Gastroesophageal sphincter (tissue), 4 donors: Measurements from ENCODE around the gene ATG4A. TPM values are rescaled to one million over a fixed set of nuclear protein-coding genes. Genes with fewer than 3 reads are reported as not detected.
A peak's percentile ranks its signal among the peaks of the same experiment; 100 is the strongest.

Experiments
- ATAC-seq: fragments of 150-250 bp; one replicate; pipeline ENCODE4 v1.9.1; 2016; ENCODE audit warnings: mild to moderate bottlenecking, moderate library complexity
- H3K27ac ChIP-seq, 4 donors: fragments of 200-600 bp; sonication (generic) in 3 of 4; 1 replicate in 3 of 4; 2 replicates in 1 of 4; pipeline ENCODE4 v1.5.1; 2016 to 2019
- H3K27me3 ChIP-seq: fragments of 200-600 bp; sonication (generic); one replicate; pipeline ENCODE4 v1.5.1; 2019
- H3K36me3 ChIP-seq, 2 donors: fragments of 200-600 bp; sonication (generic); one replicate each; pipeline ENCODE4 v1.5.1; 2019; ENCODE audit warnings: control low read depth in 1 of 2
- H3K4me1 ChIP-seq, 3 donors: fragments of 200-600 bp; sonication (generic); 1 replicate in 2 of 3; 2 replicates in 1 of 3; pipeline ENCODE4 v1.5.1; 2016 to 2019; ENCODE audit warnings: control low read depth in 2 of 3
- H3K4me3 ChIP-seq, 2 donors: fragments of 200-600 bp; sonication (generic); one replicate each; pipeline ENCODE4 v1.5.1; 2019; ENCODE audit warnings: mild to moderate bottlenecking in 1 of 2, moderate library complexity in 1 of 2
- H3K9me3 ChIP-seq, 3 donors: fragments of 200-600 bp; sonication (generic); one replicate each; pipeline ENCODE4 v1.5.1; 2017 to 2019; ENCODE audit warnings: control low read depth in 2 of 3
- EP300 ChIP-seq: sonication (generic); formaldehyde crosslinking; IDR thresholded peaks from one replicate; pipeline ENCODE4 v1.6.1; 2017; ENCODE audit warnings: antibody characterized with exemption, mild to moderate bottlenecking
- POLR2A ChIP-seq, 2 donors: fragments of 450-650 bp; IDR thresholded peaks; one replicate each; pipeline ENCODE4 v1.6.1; 2017; ENCODE audit warnings: antibody characterized with exemption in 2 of 2, mild to moderate bottlenecking in 2 of 2, moderate library complexity in 1 of 2
- POLR2AphosphoS5 ChIP-seq: sonication (generic); formaldehyde crosslinking; IDR thresholded peaks from one replicate; pipeline ENCODE4 v1.6.1; 2017; ENCODE audit warnings: antibody characterized with exemption
- WGBS, 2 donors: methylation state at CpG; one replicate each; pipeline ENCODE4 v1.1.5; 2018; ENCODE audit warnings: low coverage in 1 of 2; 5-methylcytosine and 5-hydroxymethylcytosine counted together
- total RNA-seq, 4 donors: library from RNA; depleted of rRNA; stranded (reverse); fragments of >200 nt; gene quantifications; one replicate each; pipeline ENCODE4 v1.1.0, GENCODE V29; 2016
- TF ChIP-seq, protein P1 (sequence below), 4 experiments: fragments of 200-600 bp in 2 of 4; fragments of 450-650 bp in 2 of 4; sonication (generic) in 1 of 4; IDR thresholded peaks; one replicate each; pipeline ENCODE4 v1.5.1; 2017 to 2019; ENCODE audit warnings: antibody characterized with exemption in 4 of 4, mild to moderate bottlenecking in 2 of 4, moderate library complexity in 2 of 4

ATG4A gene
- total RNA-seq, 4 donors from 2014 or later: 9.3 to 13.6 (median 11.8) TPM

DNA sequence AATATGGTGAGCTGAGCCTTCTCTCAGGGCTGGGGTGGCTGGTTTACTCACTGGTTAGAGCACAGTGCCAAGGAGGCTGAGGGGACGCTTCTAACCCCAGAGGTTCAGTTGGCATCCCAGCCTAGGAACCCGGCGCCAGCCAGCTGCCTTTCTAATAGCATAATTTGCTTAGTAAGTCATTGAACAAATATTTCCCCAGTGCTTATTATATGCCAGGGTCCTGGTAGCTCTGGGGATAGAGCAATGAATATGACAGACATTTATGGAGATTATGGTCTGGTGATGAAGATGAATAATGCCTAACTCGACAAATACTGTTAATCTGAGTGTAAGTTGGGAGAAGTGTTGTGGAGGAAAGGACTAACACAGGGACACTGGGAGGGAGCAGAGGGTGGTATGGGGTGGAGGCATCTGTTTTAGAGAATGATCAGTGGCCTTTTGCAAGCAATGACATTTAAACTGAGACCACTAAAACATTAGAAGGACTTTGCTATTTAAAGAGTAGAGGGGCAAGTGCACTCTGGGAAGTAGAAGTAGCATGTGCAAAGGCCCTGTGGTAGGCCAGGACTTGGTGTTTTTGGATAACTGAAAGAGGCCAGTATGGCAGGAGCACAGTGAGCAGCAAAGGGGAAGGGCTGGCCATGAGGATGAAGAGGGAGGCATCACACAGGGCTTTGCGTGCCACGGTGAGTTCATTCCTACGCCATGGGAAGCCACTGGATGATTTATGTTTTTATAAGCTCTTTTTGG, 71.9 kb downstream of the ATG4A start:
- peaks cover 0 to 6% (median 0%) of the 10 kb centered on the region in 3 donors for H3K4me1 ChIP-seq
- no peak for TF ChIP-seq POLR2AphosphoS5
- no peak for TF ChIP-seq EP300
- no peak for TF ChIP-seq POLR2A (IDR thresholded peaks at IDR 0.05)
- TF ChIP-seq, protein P1, sequence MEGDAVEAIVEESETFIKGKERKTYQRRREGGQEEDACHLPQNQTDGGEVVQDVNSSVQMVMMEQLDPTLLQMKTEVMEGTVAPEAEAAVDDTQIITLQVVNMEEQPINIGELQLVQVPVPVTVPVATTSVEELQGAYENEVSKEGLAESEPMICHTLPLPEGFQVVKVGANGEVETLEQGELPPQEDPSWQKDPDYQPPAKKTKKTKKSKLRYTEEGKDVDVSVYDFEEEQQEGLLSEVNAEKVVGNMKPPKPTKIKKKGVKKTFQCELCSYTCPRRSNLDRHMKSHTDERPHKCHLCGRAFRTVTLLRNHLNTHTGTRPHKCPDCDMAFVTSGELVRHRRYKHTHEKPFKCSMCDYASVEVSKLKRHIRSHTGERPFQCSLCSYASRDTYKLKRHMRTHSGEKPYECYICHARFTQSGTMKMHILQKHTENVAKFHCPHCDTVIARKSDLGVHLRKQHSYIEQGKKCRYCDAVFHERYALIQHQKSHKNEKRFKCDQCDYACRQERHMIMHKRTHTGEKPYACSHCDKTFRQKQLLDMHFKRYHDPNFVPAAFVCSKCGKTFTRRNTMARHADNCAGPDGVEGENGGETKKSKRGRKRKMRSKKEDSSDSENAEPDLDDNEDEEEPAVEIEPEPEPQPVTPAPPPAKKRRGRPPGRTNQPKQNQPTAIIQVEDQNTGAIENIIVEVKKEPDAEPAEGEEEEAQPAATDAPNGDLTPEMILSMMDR (IDR thresholded peaks at IDR 0.05): no peak
- H3K36me3 ChIP-seq: peaks cover 0 to 32% of the 10 kb centered on the region in 2 donors
- 52 to 100% methylated on average over 3 of the region's 7 CpGs for WGBS, 2 donors
- H3K9me3 ChIP-seq: no peaks in the 10 kb centered on the region
- ATAC-seq: no peak
- H3K27ac ChIP-seq: no peak overlapping the region
- no peaks in the 10 kb centered on the region for H3K27me3 ChIP-seq
- H3K4me3 ChIP-seq: no peak overlapping the region

DNA sequence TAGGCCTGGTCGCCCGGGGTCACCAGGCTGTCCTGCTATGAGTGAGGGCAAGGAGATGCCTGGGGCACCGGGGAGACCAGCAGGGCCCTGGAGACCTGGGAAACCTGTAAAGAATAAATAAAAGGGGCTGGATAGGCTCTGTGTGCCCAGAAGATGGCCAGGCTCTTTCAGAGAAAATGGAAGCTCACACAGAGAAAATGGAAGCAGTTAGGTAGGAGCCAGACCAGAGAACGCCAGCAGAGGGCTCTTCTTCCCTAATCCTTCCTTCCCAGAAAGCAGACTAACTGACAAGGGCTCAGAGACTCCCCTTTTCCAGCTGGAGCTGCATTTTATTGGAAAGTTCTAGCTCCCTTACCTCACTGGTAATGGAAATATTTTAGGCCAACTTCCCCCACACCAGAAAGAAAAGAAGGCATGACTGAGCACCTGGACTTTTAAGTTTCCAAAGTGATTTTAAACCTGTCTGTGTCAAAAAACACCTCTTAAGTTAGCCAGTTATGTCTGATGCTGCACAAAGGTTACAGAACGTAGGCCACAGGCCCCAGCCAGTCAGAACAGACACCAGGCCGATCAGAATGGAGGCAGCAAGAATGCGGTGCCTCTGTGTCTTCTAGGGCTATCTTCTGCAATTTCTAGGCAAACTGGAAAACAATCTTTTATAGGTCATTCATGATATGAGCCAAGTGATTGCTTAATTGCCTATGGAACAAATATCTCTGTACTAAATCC, 74.0 kb downstream of the ATG4A start:
- Histone ChIP-seq H3K36me3 (peaks cover 0 to 31% of the 10 kb centered on the region in 2 donors), H3K27ac (peak overlapping the region in 3 of 4 donors; percentile 25 to 41 (median 27)), H3K9me3 (no peaks in the 10 kb centered on the region), H3K4me3 (no peak overlapping the region), H3K4me1 (peaks cover 0 to 6% (median 0%) of the 10 kb centered on the region in 3 donors), H3K27me3 (no peaks in the 10 kb centered on the region)
- 50% methylated on average over 4 of the region's 7 CpGs; no CpG with 5 or more reads in 1 of the 2 donors for WGBS, 2 donors
- ATAC-seq: no peak
- TF ChIP-seq POLR2AphosphoS5 (no peak), EP300 (no peak), POLR2A (IDR thresholded peaks at IDR 0.05) (no peak)
- TF ChIP-seq, protein P1 (IDR thresholded peaks at IDR 0.05): peak; percentile 6 to 51 (median 16)

DNA sequence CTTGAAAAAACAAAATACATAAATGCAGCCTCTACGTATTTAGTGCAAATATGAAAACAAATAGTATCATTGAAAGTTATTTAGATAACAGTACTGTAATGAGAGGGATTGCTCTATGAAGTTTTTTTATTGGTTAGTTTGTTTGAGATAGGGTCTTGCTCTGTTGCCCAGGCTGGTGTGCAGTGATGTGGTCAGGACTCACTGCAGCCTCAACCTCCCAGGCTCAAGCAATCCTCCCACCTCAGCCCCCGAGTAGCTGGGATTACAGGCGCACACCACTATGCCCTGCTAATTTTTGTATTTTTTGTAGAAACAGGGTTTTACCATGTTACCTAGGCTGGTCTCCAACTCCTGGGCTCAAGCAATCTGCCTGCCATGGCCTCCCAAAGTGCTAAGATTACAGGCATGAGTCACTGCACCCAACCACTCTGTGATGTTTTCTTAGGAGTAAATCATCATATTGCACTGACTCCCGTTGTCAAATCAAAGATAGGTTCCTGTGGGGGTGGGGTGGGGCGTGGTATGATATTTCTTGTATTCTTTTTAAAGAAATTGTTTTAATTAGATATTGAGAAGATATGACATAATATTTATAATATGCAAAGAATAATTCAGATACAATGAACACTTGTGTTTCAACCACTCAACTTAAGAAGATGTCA, 75.8 kb downstream of the ATG4A start:
- WGBS, 2 donors: 50 to 55% methylated on average over 2 to 5 of the region's 5 CpGs
- Histone ChIP-seq H3K36me3 (peaks cover 0 to 45% of the 10 kb centered on the region in 2 donors), H3K4me3 (no peak overlapping the region), H3K27ac (peak overlapping the region in 1 of 4 donors; percentile 14), H3K4me1 (peaks cover 0 to 6% (median 0%) of the 10 kb centered on the region in 3 donors), H3K27me3 (no peaks in the 10 kb centered on the region), H3K9me3 (no peaks in the 10 kb centered on the region)
- no peak for ATAC-seq
- TF ChIP-seq, protein P1 (IDR thresholded peaks at IDR 0.05): no peak
- TF ChIP-seq EP300 (no peak), POLR2A (IDR thresholded peaks at IDR 0.05) (no peak), POLR2AphosphoS5 (no peak)

DNA sequence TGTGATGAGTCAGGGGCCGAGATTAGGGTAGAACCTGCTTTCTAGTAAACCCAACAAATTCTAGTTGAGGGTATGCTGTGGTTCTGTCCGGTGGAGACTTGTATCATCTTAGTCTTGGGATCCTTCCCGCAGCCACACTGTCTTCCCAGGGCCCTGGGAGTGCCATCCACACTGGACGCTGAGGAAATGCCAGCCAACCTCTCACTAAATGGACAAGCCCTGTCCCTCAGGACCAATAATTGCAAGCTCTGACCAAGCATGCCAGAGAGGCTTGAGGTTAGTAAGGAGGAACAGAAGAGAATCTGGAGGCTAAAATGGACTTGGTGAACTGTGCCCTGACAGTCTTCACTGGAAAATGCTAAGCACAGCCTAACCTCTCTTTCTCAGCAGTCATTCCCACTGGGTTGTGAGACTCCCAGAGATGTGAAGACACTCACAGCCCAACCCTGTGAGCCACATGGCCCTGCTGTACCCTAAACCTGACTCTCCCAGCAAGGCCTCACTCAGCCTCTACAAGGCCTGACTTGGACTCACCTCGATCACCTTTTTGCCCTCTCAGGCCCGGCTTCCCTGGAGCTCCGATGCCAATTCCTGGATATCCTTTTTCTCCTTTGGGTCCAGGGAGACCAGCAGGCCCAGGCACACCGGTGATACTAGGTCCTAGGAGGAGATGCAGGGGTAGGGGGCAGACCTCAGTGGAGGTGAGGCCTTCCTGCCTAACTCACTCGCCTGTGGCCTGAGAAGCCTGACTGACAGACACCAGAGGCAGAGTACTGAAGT, 77.6 kb downstream of the ATG4A start:
- TF ChIP-seq EP300 (no peak), POLR2A (IDR thresholded peaks at IDR 0.05) (no peak), POLR2AphosphoS5 (no peak)
- TF ChIP-seq, protein P1 (IDR thresholded peaks at IDR 0.05): no peak
- ATAC-seq: no peak
- 80 to 89% methylated on average over 1 of the region's 9 CpGs for WGBS, 2 donors

More for the DNA sequence above, 77.6 kb downstream of the ATG4A start:
- H3K27ac ChIP-seq: peak overlapping the region in 1 of 4 donors; percentile 27
- H3K4me3 ChIP-seq: no peak overlapping the region
- H3K36me3 ChIP-seq: peaks cover 0 to 56% of the 10 kb centered on the region in 2 donors
- H3K4me1 ChIP-seq: peaks cover 0 to 6% (median 0%) of the 10 kb centered on the region in 3 donors
- no peaks in the 10 kb centered on the region for H3K9me3 ChIP-seq
- H3K27me3 ChIP-seq: no peaks in the 10 kb centered on the region
